Neural crest cell (in vitro differentiated cells): ENCODE results near the gene RFC2. TPM values are rescaled to one million over a fixed set of nuclear protein-coding genes. Genes with fewer than 3 reads are reported as not detected.

Source experiments
- DNase-seq: peaks from one replicate; pipeline ENCODE4 v3.0.0; 2021; ENCODE audit warnings: low read depth, mixed read lengths, low spot score
- H3K27ac Mint-ChIP-seq: one replicate; pipeline ENCODE4 v1.8.0; 2021; ENCODE audit warnings: mild to moderate bottlenecking, mixed read lengths; ENCODE audit not compliant: unreplicated experiment
- H3K27me3 Mint-ChIP-seq: 2 replicates; pipeline ENCODE4 v1.8.0; 2021; ENCODE audit warnings: low read depth, mild to moderate bottlenecking, mixed read lengths
- H3K36me3 Mint-ChIP-seq: 2 replicates; pipeline ENCODE4 v1.8.0; 2021; ENCODE audit warnings: low read depth, mild to moderate bottlenecking, mixed read lengths
- H3K4me1 Mint-ChIP-seq: 2 replicates; pipeline ENCODE4 v1.8.0; 2021; ENCODE audit warnings: mixed read lengths
- H3K4me3 Mint-ChIP-seq: one replicate; pipeline ENCODE4 v1.8.0; 2021; ENCODE audit warnings: mild to moderate bottlenecking, mixed read lengths
- H3K9me3 Mint-ChIP-seq: 2 replicates; pipeline ENCODE4 v1.8.0; 2021; ENCODE audit warnings: mixed read lengths
- CTCF ChIP-seq: fragments of 200-600 bp; sonication (generic); conservative IDR thresholded peaks from 2 replicates; pipeline ENCODE4 v1.5.0; 2021; ENCODE audit warnings: antibody characterized with exemption, mild to moderate bottlenecking
- total RNA-seq: library from RNA; stranded (reverse); gene quantifications from 2 replicates; pipeline ENCODE4 v1.2.1, GENCODE V29; 2021

The RFC2 gene
- total RNA-seq, 1 donor from 2014 or later: 77.0 TPM

- Mint-ChIP-seq H3K9me3 (no peaks in the 10 kb centered on the region), H3K36me3 (no peaks in the 10 kb centered on the region), H3K4me1 (peaks cover 28% of the 10 kb centered on the region), H3K4me3 (peak overlapping the region; percentile 77), H3K27ac (no peak overlapping the region), H3K27me3 (peaks cover 33% of the 10 kb centered on the region)
- TF ChIP-seq CTCF: no peak
- DNase-seq: no peak
Observed at GRCh38 chr7:74294191-74294998, 40.2 kb upstream of the RFC2 start.

DNA sequence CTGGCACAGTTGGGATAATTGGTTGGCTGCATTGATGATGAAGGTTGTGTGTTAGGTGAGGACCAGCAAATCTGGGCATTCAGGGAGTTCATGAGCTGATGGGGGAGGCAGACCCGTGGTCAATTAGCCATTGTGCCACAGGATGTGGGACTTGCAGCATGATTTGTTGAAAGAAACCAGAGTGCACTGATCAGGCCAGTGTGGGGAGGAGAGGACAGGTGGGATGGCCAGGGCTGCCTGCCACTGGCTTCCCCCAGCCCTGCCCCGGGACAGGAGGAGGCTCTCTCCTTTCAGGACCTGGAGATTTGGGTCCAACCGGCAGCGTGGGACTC lies 39.3 kb upstream of the RFC2 start:
- H3K9me3 Mint-ChIP-seq: no peaks in the 10 kb centered on the region
- H3K4me1 Mint-ChIP-seq: peaks cover 34% of the 10 kb centered on the region
- DNase-seq: no peak
- H3K36me3 Mint-ChIP-seq: no peaks in the 10 kb centered on the region
- no peak for TF ChIP-seq CTCF
- peak overlapping the region; percentile 27 for H3K4me3 Mint-ChIP-seq
- peaks cover 38% of the 10 kb centered on the region for H3K27me3 Mint-ChIP-seq
- H3K27ac Mint-ChIP-seq: peak overlapping the region; percentile 83

DNA sequence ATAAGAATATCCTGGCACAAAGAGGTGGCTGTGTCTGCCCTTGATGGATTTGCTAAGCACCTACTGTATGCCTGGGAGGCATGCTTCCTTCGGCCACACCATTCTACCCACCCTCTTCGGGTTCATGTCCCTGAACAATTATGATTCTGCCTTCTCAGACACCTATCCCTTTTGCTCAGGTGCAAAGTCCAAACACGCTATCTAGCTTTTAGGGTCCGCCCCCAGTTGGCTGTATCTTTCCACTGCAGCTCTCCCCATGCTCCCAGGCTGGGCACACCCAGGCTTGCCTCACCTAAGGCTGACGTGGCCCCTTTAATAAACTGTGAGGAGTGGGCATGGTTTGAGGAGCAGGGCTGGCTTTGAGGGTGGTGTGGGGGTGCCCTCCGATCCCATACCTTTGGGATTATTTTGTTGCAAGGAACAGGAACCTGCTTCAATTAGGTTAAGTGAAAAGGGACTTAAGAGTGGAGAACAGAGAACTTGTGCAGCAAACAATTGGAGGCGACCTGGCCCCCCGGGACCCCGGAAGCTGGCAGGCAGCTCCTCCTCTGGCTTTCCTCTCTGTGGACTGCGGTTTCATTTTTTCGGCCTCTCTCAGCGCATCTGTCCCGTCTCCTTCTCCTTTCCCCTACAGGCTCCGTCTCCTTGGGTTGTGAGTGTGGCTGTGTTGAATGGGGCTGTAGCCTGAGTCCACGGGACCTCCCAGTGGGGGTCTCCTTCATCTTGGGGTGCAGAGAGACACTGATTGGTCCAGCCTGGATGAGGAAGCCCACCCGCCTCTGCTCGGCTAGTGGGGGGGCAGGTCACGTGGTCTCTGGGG lies 38.8 kb upstream of the RFC2 start:
- no peak overlapping the region for H3K27ac Mint-ChIP-seq
- no peaks in the 10 kb centered on the region for H3K9me3 Mint-ChIP-seq
- TF ChIP-seq CTCF: no peak
- H3K27me3 Mint-ChIP-seq: peaks cover 44% of the 10 kb centered on the region
- peak overlapping the region; percentile 47 for H3K4me3 Mint-ChIP-seq
- no peaks in the 10 kb centered on the region for H3K36me3 Mint-ChIP-seq
- peaks cover 40% of the 10 kb centered on the region for H3K4me1 Mint-ChIP-seq
- no peak for DNase-seq

- TF ChIP-seq CTCF: no peak
- Mint-ChIP-seq H3K4me1 (peaks cover 41% of the 10 kb centered on the region), H3K36me3 (no peaks in the 10 kb centered on the region), H3K4me3 (peak overlapping the region; percentile 83), H3K9me3 (no peaks in the 10 kb centered on the region), H3K27me3 (peaks cover 49% of the 10 kb centered on the region), H3K27ac (no peak overlapping the region)
- DNase-seq: no peak
Observed at GRCh38 chr7:74291535-74291934, 37.3 kb upstream of the RFC2 start.

DNA sequence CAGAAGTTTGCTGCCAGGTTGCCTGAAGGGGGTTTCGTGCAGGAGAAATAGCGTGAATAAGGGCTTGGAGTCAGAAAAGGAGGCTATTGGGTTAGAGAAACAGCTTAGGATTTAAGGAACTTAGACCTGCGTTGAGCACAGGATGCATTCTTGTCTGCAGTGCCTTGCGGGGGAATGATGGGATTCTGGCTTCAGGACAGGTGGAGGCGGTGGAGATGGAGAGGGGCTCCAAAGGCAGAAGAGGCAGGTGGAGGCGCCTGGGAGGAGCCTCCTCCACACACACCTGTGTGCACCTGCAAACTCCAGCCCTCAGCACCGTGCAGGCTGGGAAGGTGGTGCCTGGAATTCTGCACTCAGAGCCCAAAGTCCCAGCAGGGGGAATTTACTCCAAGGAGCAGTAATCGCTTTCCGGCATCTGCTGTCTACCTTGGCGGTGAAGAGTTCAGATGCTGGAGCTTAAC lies 36.8 kb upstream of the RFC2 start:
- H3K27ac Mint-ChIP-seq: no peak overlapping the region

More for the DNA sequence above, 36.8 kb upstream of the RFC2 start:
- Mint-ChIP-seq H3K27me3 (peaks cover 49% of the 10 kb centered on the region), H3K4me1 (peaks cover 41% of the 10 kb centered on the region), H3K36me3 (no peaks in the 10 kb centered on the region), H3K4me3 (peak overlapping the region; percentile 83), H3K9me3 (no peaks in the 10 kb centered on the region)
- no peak for TF ChIP-seq CTCF
- DNase-seq: no peak
